ENCODE measurements around the gene MAP3K5.

- TF ChIP-seq POLR2A (IDR thresholded peaks at IDR 0.05; ENCODE audit: low read depth) = no peak
- no peak for TF ChIP-seq CTCF (IDR thresholded peaks at IDR 0.05)
Measured at GRCh38 chr6:136522636-136523035, 269.6 kb downstream of the MAP3K5 start.
